Psoas muscle (tissue), 8 donors: ENCODE data around the gene ERC2. TPM values are rescaled to one million over a fixed set of nuclear protein-coding genes. Genes with fewer than 3 reads are reported as not detected.

Source experiments
- ATAC-seq, 4 donors: fragments of 200-7000 bp; cut with Tn5 transposase; one replicate each; pipeline ENCODE4 v1.9.1; 2020; ENCODE audit warnings: moderate library complexity in 3 of 4, mild to moderate bottlenecking in 2 of 4
- DNase-seq, 2 donors: peaks; one replicate each; pipeline ENCODE4 v3.0.0-alpha.2; 2020
- H3K27ac ChIP-seq: fragments of 200-600 bp; one replicate; pipeline ENCODE4 v1.8.0; 2022
- H3K27me3 ChIP-seq, 3 donors: fragments of 200-600 bp in 1 of 3; one replicate each; pipeline versions ENCODE4 v1.6.1 to v1.8.0; 2013 to 2022; ENCODE audit warnings: low read length in 2 of 3, mild to moderate bottlenecking in 2 of 3, moderate library complexity in 1 of 3; ENCODE audit not compliant: insufficient read depth in 3 of 3
- H3K36me3 ChIP-seq, 2 donors: fragments of 200-600 bp in 1 of 2; one replicate each; pipeline versions ENCODE4 v1.6.1 to v1.8.0; 2013 to 2022; ENCODE audit warnings: low read depth in 1 of 2, mild to moderate bottlenecking in 1 of 2, moderate library complexity in 1 of 2; ENCODE audit not compliant: insufficient read depth in 1 of 2
- H3K4me1 ChIP-seq: fragments of 200-600 bp; one replicate; pipeline ENCODE4 v1.8.0; 2022
- H3K4me3 ChIP-seq: fragments of 200-600 bp; one replicate; pipeline ENCODE4 v1.8.0; 2022; ENCODE audit warnings: mild to moderate bottlenecking
- H3K9me3 ChIP-seq: fragments of 200-600 bp; one replicate; pipeline ENCODE4 v1.8.0; 2022
- WGBS, 3 donors: extraction: QIAGEN DNeasy Blood & Tissue Kit; methylation state at CpG; one replicate each; pipeline versions ENCODE4 v1.1.6 to v1.1.7; 2013; 5-methylcytosine and 5-hydroxymethylcytosine counted together
- intact Hi-C, 2 donors: fragments of 100-400 bp; cut with DNase I; formaldehyde crosslinking; loops; one replicate each; pipeline versions ENCODE4 v1.11.0 to v1.14.2; 2022
- polyA plus RNA-seq, 3 donors: library from polyadenylated mRNA; stranded (reverse); fragments of 200-250 nt; gene quantifications; one replicate each; pipeline ENCODE4 v1.2.3, GENCODE V29; 2013
- total RNA-seq, 4 donors: library from RNA; stranded (reverse); fragmentation: NEBNext Ultra II Directional in 2 of 4; extraction: Animal tissue kit (Norgen Biotek cat#: 25700) in 2 of 4; gene quantifications; one replicate each; pipeline versions ENCODE4 v1.2.1 to v1.2.4, GENCODE V29; 2021 to 2023
- TF ChIP-seq, protein P1 (sequence below): fragments of 200-600 bp; IDR thresholded peaks from one replicate; pipeline ENCODE4 v1.8.0; 2022; ENCODE audit warnings: antibody characterized with exemption
- donor health status: healthy with polysubstance abuse.
- donor health status: DM: no; HTN: no; CAD: no; lungs with moderate emphysema.
- donor health status: Bipolar disorder and iron deficiency.
- donor health status: healthy.
- donor health status: DM: yes; HTN: yes; CAD: no.
- donor health status: DM: no; HTN: no; CAD: no.
- donor health status: DM: no; HTN: no; CAD: no.
- donor health status: DM: yes; HTN: yes; CAD: no.

ERC2 gene
- total and polyA plus RNA-seq, 7 donors, result 0.04 to 0.15 TPM; not detected in 5

DNA sequence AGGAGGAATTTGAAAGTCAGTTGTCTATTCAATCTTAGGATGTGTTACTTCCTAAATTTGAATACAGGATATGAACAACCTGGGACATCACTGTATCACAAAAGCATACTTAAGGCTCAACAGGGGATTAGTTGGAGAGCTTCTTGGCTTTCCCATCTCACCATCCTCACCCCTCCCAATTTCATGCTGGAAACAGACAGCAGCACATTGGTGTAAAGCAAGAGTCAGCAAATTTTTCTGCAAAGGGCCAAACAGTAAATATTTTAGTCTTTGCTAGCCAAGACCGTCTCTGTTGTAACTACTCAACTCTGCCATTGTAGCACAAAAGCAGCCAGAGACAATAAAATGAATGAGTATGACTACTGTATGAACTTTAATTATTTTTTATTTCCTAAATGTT lies 94.9 kb downstream of the ERC2 start:
- no peak overlapping the region for H3K27ac ChIP-seq
- peaks cover 5% of the 10 kb centered on the region for H3K9me3 ChIP-seq
- ATAC-seq, result no peak
- 17 to 29% (median 21%) methylated on average over 1 of the region's 1 CpG for WGBS, 3 donors
- no peaks in the 10 kb centered on the region for H3K27me3 ChIP-seq
- DNase-seq, result no peak
- intact Hi-C loops, result no loop called here
- TF ChIP-seq, protein P1, sequence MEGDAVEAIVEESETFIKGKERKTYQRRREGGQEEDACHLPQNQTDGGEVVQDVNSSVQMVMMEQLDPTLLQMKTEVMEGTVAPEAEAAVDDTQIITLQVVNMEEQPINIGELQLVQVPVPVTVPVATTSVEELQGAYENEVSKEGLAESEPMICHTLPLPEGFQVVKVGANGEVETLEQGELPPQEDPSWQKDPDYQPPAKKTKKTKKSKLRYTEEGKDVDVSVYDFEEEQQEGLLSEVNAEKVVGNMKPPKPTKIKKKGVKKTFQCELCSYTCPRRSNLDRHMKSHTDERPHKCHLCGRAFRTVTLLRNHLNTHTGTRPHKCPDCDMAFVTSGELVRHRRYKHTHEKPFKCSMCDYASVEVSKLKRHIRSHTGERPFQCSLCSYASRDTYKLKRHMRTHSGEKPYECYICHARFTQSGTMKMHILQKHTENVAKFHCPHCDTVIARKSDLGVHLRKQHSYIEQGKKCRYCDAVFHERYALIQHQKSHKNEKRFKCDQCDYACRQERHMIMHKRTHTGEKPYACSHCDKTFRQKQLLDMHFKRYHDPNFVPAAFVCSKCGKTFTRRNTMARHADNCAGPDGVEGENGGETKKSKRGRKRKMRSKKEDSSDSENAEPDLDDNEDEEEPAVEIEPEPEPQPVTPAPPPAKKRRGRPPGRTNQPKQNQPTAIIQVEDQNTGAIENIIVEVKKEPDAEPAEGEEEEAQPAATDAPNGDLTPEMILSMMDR, result no peak
- no peaks in the 10 kb centered on the region for H3K36me3 ChIP-seq
- no peak overlapping the region for H3K4me3 ChIP-seq
- no peaks in the 10 kb centered on the region for H3K4me1 ChIP-seq

DNA sequence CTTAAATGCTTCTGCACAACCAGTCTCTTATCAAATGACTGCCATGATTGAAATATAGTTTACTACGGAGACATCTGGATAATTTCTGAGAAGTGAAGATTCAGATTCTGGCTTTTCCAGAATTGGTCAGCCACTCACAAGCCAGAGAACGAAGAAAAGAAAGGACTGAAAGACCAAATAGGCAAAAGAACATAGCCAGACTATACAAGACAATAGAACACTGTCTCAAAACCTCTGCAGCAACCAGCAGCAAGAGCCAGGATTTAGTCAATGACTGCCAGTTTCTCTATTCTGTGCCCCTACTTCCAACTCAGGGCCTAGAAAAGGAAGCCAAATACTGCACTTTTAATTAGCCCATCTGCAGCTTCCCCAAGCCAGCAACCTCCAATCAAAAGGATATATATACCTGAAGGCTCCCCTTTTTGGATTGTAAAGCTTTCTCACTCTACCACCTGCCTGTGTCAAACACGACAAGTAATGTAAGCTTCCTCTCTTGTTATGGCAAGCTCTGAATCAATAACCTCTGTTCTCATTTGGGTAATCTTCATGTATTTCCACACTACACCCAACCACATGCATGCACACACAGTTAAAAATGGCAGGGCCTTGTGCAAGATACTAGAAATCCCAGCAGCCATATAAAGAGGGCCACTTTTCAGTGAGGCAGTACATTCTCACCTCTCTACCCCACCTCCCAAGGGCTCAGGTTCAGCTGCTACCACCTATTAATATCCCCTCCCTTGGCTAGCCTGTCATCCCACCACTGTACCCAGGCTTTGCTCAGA lies 97.1 kb downstream of the ERC2 start:
- intact Hi-C loops, result no loop called here
- Histone ChIP-seq H3K27me3 (no peaks in the 10 kb centered on the region), H3K27ac (no peak overlapping the region), H3K4me3 (no peak overlapping the region), H3K36me3 (no peaks in the 10 kb centered on the region), H3K4me1 (no peaks in the 10 kb centered on the region), H3K9me3 (peaks cover 4% of the 10 kb centered on the region)
- TF ChIP-seq, protein P1, result no peak
- DNase-seq, result no peak
- no peak for ATAC-seq
- 61 to 68% (median 64%) methylated on average over 3 of the region's 3 CpGs for WGBS, 3 donors

DNA sequence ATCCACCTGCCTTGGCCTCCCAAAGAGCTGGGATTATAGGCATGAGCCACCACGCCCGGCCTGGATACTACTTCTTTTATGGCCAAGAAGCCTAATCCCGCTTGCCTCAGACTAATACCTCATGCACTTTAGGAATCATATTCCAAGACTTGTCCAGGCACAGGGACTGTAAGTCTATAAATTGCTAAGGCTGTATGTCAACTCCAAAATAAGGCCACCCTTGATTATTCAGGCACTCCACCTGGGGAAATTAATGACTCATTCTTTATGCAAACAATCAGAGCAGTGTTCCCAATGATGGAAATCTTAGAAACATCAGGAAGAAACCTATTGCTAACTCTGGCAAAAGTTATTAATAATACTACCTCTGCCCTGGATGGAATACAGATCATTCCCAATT lies 98.4 kb downstream of the ERC2 start:
- Histone ChIP-seq H3K9me3 (no peaks in the 10 kb centered on the region), H3K27me3 (no peaks in the 10 kb centered on the region), H3K27ac (no peak overlapping the region), H3K36me3 (no peaks in the 10 kb centered on the region), H3K4me1 (no peaks in the 10 kb centered on the region), H3K4me3 (no peak overlapping the region)
- DNase-seq (no peak), ATAC-seq (no peak)
- WGBS, 3 donors, result 64 to 79% (median 78%) methylated on average over 3 of the region's 3 CpGs
- intact Hi-C loops, result no loop called here
- TF ChIP-seq, protein P1, result no peak

DNA sequence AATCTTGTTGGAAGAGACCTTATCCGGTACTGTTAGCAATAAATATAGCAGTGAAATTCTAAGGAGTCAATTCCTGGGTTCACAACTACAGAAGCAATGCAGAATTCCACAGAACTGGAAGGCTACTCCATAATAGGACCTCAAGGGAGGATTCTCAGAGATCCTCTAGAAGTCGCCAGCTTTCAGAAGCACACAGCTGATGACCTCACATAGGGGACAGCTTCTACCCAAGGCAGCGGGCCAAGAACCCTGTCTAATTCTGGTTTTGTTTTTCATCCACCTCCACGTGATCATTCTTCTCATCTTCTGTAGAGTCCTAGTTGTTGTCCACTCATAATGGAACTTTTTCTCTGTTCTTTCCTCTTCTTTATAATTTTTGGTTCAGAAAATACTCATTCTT lies 99.4 kb downstream of the ERC2 start:
- H3K9me3 ChIP-seq, result no peaks in the 10 kb centered on the region
- H3K4me1 ChIP-seq, result no peaks in the 10 kb centered on the region
- no peak for DNase-seq
- no peak overlapping the region for H3K27ac ChIP-seq
- 31 to 36% (median 32%) methylated on average over 4 of the region's 4 CpGs for WGBS, 3 donors
- ATAC-seq, result no peak
- TF ChIP-seq, protein P1, result no peak
- no peak overlapping the region for H3K4me3 ChIP-seq
- H3K27me3 ChIP-seq, result no peaks in the 10 kb centered on the region
- intact Hi-C loops, result no loop called here
- H3K36me3 ChIP-seq, result no peaks in the 10 kb centered on the region
